Testis (tissue), 3 donors: ENCODE measurements around the gene SEMA4G. TPM values are rescaled to one million over a fixed set of nuclear protein-coding genes. Genes with fewer than 3 reads are reported as not detected.

Source experiments
- DNase-seq: peaks from one replicate; pipeline ENCODE4 v3.0.0-alpha.2; 2019
- H3K27ac ChIP-seq, 2 donors: fragments of 200-600 bp; sonication (generic); one replicate each; pipeline ENCODE4 v1.5.1; 2019
- H3K27me3 ChIP-seq: fragments of 200-600 bp; sonication (generic); one replicate; pipeline ENCODE4 v1.5.1; 2019
- H3K36me3 ChIP-seq: fragments of 200-600 bp; sonication (generic); one replicate; pipeline ENCODE4 v1.5.1; 2017; ENCODE audit warnings: low read depth; ENCODE audit errors: missing control alignments
- H3K4me1 ChIP-seq: fragments of 200-600 bp; sonication (generic); one replicate; pipeline ENCODE4 v1.5.1; 2019
- H3K4me3 ChIP-seq, 2 donors: fragments of 200-600 bp; sonication (generic); one replicate each; pipeline ENCODE4 v1.5.1; 2017 to 2019
- H3K9me3 ChIP-seq: fragments of 200-600 bp; sonication (generic); one replicate; pipeline ENCODE4 v1.5.1; 2017
- POLR2A ChIP-seq: fragments of 450-650 bp; IDR thresholded peaks from one replicate; pipeline ENCODE4 v1.6.1; 2017; ENCODE audit warnings: antibody characterized with exemption, mild to moderate bottlenecking, moderate library complexity
- WGBS, 2 donors: methylation state at CpG; one replicate each; pipeline ENCODE4 v1.1.5; 2018; 5-methylcytosine and 5-hydroxymethylcytosine counted together
- intact Hi-C: fragments of 100-400 bp; cut with DNase I; formaldehyde crosslinking; loops from one replicate; pipeline ENCODE4 v1.15.1; 2023; ENCODE audit warnings: low total_unique reads
- polyA plus RNA-seq: library from polyadenylated mRNA; stranded (reverse); fragments of 350-450 nt; fragmentation: Illumina TruSeq; extraction: RNeasy Lipid Tissue Mini Kit (QIAGEN cat#74804); gene quantifications from one replicate; pipeline ENCODE4 v1.2.3, GENCODE V29; 2014; ENCODE audit warnings: low read depth, low replicate concordance; ENCODE audit not compliant: insufficient read depth
- total RNA-seq, 2 donors: library from RNA; depleted of rRNA; stranded (reverse); fragments of >200 nt; gene quantifications; one replicate each; pipeline ENCODE4 v1.2.3, GENCODE V29; 2016
- TF ChIP-seq, protein P1 (sequence below), 3 experiments: fragments of 450-650 bp in 2 of 3; fragments of 200-600 bp in 1 of 3; sonication (generic) in 1 of 3; IDR thresholded peaks; one replicate each; pipeline ENCODE4 v1.5.1; 2016 to 2019; ENCODE audit warnings: antibody characterized with exemption in 3 of 3, mild to moderate bottlenecking in 2 of 3, moderate library complexity in 1 of 3

Gene SEMA4G
- total and polyA plus RNA-seq, 3 donors from 2014 or later: 4.8 to 7.2 (median 6.2) TPM

DNA sequence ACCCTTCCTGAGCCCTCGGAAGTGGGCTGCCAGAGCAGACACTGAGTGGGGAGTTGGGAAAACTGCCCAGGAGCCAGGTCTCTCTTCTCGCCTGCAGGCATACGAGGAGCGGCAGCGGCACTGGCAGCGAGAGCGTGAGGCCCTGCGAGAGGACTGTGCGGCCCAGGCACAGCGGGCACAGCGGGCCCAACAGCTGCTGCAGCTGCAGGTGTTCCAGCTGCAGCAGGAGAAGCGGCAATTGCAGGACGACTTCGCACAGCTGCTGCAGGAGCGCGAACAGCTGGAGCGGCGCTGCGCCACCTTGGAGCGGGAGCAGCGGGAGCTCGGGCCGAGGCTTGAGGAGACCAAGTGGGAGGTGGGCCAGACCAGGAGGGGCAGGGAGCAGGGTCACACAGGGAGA, 36.1 kb downstream of the SEMA4G start:
- Histone ChIP-seq H3K4me3 (no peak overlapping the region), H3K9me3 (no peaks in the 10 kb centered on the region), H3K36me3 (no peaks in the 10 kb centered on the region), H3K4me1 (peaks cover 40% of the 10 kb centered on the region), H3K27me3 (no peaks in the 10 kb centered on the region), H3K27ac (no peak overlapping the region)
- TF ChIP-seq POLR2A: no peak
- no peak for DNase-seq
- WGBS, 2 donors: 91 to 98% methylated on average over 8 to 23 of the region's 23 CpGs
- intact Hi-C loops: no loop called here

- Histone ChIP-seq H3K9me3 (no peaks in the 10 kb centered on the region), H3K4me3 (no peak overlapping the region), H3K27me3 (no peaks in the 10 kb centered on the region), H3K4me1 (peaks cover 33% of the 10 kb centered on the region), H3K27ac (no peak overlapping the region), H3K36me3 (no peaks in the 10 kb centered on the region)
- TF ChIP-seq POLR2A: no peak
- TF ChIP-seq, protein P1, sequence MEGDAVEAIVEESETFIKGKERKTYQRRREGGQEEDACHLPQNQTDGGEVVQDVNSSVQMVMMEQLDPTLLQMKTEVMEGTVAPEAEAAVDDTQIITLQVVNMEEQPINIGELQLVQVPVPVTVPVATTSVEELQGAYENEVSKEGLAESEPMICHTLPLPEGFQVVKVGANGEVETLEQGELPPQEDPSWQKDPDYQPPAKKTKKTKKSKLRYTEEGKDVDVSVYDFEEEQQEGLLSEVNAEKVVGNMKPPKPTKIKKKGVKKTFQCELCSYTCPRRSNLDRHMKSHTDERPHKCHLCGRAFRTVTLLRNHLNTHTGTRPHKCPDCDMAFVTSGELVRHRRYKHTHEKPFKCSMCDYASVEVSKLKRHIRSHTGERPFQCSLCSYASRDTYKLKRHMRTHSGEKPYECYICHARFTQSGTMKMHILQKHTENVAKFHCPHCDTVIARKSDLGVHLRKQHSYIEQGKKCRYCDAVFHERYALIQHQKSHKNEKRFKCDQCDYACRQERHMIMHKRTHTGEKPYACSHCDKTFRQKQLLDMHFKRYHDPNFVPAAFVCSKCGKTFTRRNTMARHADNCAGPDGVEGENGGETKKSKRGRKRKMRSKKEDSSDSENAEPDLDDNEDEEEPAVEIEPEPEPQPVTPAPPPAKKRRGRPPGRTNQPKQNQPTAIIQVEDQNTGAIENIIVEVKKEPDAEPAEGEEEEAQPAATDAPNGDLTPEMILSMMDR (IDR thresholded peaks at IDR 0.05): no peak
- intact Hi-C loops: no loop called here
- 94 to 100% methylated on average over 3 to 4 of the region's 4 CpGs for WGBS, 2 donors
- DNase-seq: no peak
Measured at GRCh38 chr10:101005869-101006567, 36.7 kb downstream of the SEMA4G start.

GRCh38 chr10:101006593-101007098, 37.3 kb downstream of the SEMA4G start:
- peak overlapping the region in 1 of 2 donors; percentile 50 for H3K27ac ChIP-seq
- intact Hi-C loops: no loop called here

DNA sequence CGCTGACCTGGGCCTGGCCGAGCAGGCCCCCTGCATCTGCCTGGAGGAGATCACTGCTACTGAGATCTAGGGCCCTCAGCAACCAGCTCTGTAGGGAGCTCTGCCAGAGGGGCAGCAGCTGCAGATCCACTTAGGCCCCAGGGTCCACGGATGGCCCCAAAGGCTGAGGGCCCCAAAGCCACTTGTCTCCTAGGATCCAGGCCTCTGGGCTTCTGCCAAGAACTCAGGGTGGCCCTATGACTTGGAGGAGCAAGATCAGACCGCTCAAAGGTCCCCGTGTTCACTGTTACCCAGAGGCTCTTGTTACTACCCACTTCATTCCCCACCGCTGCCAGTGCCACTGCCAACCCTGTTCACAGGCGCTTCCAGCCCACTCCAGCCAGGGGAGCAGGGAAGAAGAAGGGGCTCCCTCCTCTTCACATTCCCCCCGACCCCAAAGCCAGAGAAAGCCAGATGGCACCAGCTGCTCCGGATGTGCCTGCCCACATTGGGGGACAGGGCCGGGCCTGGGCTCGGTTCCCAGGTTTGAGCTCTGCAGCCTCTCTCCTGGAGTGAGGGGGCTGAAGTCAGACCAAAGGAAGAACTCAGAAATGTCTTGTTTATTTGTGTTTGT, 37.9 kb downstream of the SEMA4G start:
- Histone ChIP-seq H3K9me3 (no peaks in the 10 kb centered on the region), H3K36me3 (no peaks in the 10 kb centered on the region), H3K4me3 (no peak overlapping the region), H3K27ac (peak overlapping the region in 1 of 2 donors; percentile 50), H3K27me3 (no peaks in the 10 kb centered on the region), H3K4me1 (peaks cover 22% of the 10 kb centered on the region)
- TF ChIP-seq, protein P1 (IDR thresholded peaks at IDR 0.05): no peak
- TF ChIP-seq POLR2A: no peak
- DNase-seq: no peak
- intact Hi-C loops: no loop called here
- WGBS, 2 donors: 50 to 63% methylated on average over 8 to 11 of the region's 11 CpGs

More at GRCh38 chr10:101006593-101007098, 37.3 kb downstream of the SEMA4G start:
- no peak for TF ChIP-seq POLR2A
- TF ChIP-seq, protein P1 (IDR thresholded peaks at IDR 0.05): no peak
- peak; percentile 44 for DNase-seq
- Histone ChIP-seq H3K4me1 (peaks cover 28% of the 10 kb centered on the region), H3K4me3 (no peak overlapping the region), H3K36me3 (no peaks in the 10 kb centered on the region), H3K27me3 (no peaks in the 10 kb centered on the region), H3K9me3 (no peaks in the 10 kb centered on the region)
- WGBS, 2 donors: 72 to 89% methylated on average over 24 to 32 of the region's 33 CpGs

DNA sequence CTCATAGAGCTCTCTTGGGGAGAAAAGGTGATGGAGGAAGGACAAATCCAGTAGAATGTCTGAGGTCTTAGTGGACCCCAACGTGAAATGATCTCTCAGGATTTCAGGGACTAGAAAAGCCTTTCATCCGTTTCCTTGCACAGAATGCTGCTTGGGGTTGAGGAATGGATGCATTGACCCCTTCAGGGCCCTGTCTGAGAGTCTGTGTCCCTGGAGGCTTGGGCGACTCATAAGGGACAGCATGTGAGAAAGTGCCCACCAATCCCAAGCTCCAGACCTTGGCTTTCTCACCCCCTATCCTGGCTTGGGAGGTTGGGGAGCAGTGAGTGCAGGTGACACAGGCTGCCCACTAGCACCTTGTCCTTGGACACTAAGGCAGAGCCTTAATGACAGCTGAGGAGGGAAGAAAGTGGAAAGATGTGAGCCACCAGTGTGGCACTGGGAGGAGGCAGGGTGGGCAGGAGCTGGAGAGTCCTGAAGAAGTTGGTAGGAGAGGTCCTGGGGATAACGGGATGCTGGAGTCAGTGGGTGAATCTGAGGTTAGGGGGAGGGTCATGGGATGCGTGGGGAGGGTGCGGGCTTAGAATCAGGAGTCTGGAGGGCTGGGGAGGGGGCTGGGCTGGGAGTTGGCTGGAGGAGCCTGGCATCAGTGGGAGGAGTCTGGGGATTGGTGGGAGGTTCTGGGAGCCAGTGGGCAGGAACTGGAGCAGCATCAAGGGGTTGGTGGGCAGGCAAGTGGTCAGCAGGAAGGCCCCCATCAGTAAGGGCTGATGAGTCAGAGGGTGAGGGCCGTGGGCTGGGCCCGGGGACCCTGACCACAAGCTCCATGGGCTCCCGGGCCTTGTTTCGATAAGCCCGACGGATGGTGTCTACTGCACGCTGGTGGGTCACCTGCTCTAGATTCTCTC, 38.9 kb downstream of the SEMA4G start:
- peaks cover 24% of the 10 kb centered on the region for H3K4me1 ChIP-seq
- no peak for DNase-seq
- H3K9me3 ChIP-seq: no peaks in the 10 kb centered on the region
- no peak overlapping the region for H3K4me3 ChIP-seq
- H3K27ac ChIP-seq: peak overlapping the region; percentile 39 to 50
- H3K27me3 ChIP-seq: no peaks in the 10 kb centered on the region
- intact Hi-C loops: no loop called here
- 62 to 65% methylated on average over 6 to 13 of the region's 13 CpGs for WGBS, 2 donors
- no peak for TF ChIP-seq POLR2A
- TF ChIP-seq, protein P1 (IDR thresholded peaks at IDR 0.05): no peak
- no peaks in the 10 kb centered on the region for H3K36me3 ChIP-seq
